T follicular helper cell (primary cell): ENCODE data around the gene IGF1R.

Experiments used
- DNase-seq: peaks from one replicate; pipeline ENCODE4 v3.0.0-alpha.2; 2020; ENCODE audit warnings: low read depth

The IGF1R gene

GRCh38 chr15:98943051-98943508 lies 294.7 kb downstream of the IGF1R start:
- no peak for DNase-seq

- DNase-seq = no peak
These were observed 295.3 kb downstream of the IGF1R start for GRCh38 chr15:98943601-98944151.

- DNase-seq = no peak
These were observed 298.2 kb downstream of the IGF1R start for GRCh38 chr15:98946301-98947255.

- DNase-seq = no peak
These were observed 300.1 kb downstream of the IGF1R start for GRCh38 chr15:98948456-98948855.

- DNase-seq = no peak
These were observed 300.6 kb downstream of the IGF1R start for GRCh38 chr15:98948941-98949340.

GRCh38 chr15:98949624-98950023 lies 301.3 kb downstream of the IGF1R start:
- no peak for DNase-seq

GRCh38 chr15:98950248-98950647 lies 301.9 kb downstream of the IGF1R start:
- DNase-seq = no peak

GRCh38 chr15:98951004-98951403 lies 302.7 kb downstream of the IGF1R start:
- DNase-seq = no peak

GRCh38 chr15:98951493-98952320 lies 303.4 kb downstream of the IGF1R start:
- DNase-seq = no peak

- DNase-seq = no peak
These were observed 304.1 kb downstream of the IGF1R start for GRCh38 chr15:98952381-98952803.

- DNase-seq = no peak
These were observed 304.9 kb downstream of the IGF1R start for GRCh38 chr15:98953000-98953787.

GRCh38 chr15:98953968-98954367 lies 305.6 kb downstream of the IGF1R start:
- DNase-seq = no peak

- DNase-seq = no peak
These were observed 306.1 kb downstream of the IGF1R start for GRCh38 chr15:98954411-98954810.

GRCh38 chr15:98955331-98955730 lies 307.0 kb downstream of the IGF1R start:
- no peak for DNase-seq

GRCh38 chr15:98955961-98956723 lies 307.8 kb downstream of the IGF1R start:
- DNase-seq = no peak

- DNase-seq = no peak
These were observed 308.6 kb downstream of the IGF1R start for GRCh38 chr15:98956796-98957553.

- no peak for DNase-seq
These were observed 309.3 kb downstream of the IGF1R start for GRCh38 chr15:98957655-98958054.

- no peak for DNase-seq
These were observed 309.7 kb downstream of the IGF1R start for GRCh38 chr15:98958076-98958475.

GRCh38 chr15:98958918-98959639 lies 310.7 kb downstream of the IGF1R start:
- no peak for DNase-seq
